NCI-H187 treated with DMSO at 0.1 percent for 48 hours (cell line): ENCODE measurements around the gene RETREG3.
"Not testable (repeated sequence)": the region's sequence is repeated elsewhere in the genome, so short reads cannot be mapped to it uniquely, and the experiment has no call there.

Experiments used
- DNase-seq: peaks from one replicate; lab custom pipeline; 2025; lab: John Stamatoyannopoulos, UW

The RETREG3 gene

GRCh38 chr17:42552736-42553135, 56.4 kb downstream of the RETREG3 start, which contains the start of gene HSD17B1:
Gene HSD17B1, plus strand, starts transcription at chr17:42552923. Its CDS starts 11 bp downstream, at chr17:42552934.
- not testable (repeated sequence) for DNase-seq

GRCh38 chr17:42548993-42549755, 60.0 kb downstream of the RETREG3 start:
- no peak for DNase-seq

- peak; percentile 35 for DNase-seq
These were observed 60.9 kb downstream of the RETREG3 start for GRCh38 chr17:42548070-42548837.

GRCh38 chr17:42547698-42548069, 61.5 kb downstream of the RETREG3 start:
- no peak for DNase-seq

- no peak for DNase-seq
These were observed 62.1 kb downstream of the RETREG3 start for GRCh38 chr17:42547001-42547461.

- not testable (repeated sequence) for DNase-seq
These were observed 63.2 kb downstream of the RETREG3 start for GRCh38 chr17:42545755-42546505.

- no peak for DNase-seq
These were observed 64.3 kb downstream of the RETREG3 start for GRCh38 chr17:42544874-42545283.

GRCh38 chr17:42543190-42544079, 65.7 kb downstream of the RETREG3 start:
- no peak for DNase-seq

- no peak for DNase-seq
These were observed 67.9 kb downstream of the RETREG3 start for GRCh38 chr17:42541041-42541833.

GRCh38 chr17:42540558-42540957, 68.6 kb downstream of the RETREG3 start:
- DNase-seq: not testable (repeated sequence)

- DNase-seq: no peak
These were observed 70.7 kb downstream of the RETREG3 start for GRCh38 chr17:42538482-42538881.

GRCh38 chr17:42537826-42538451, 71.2 kb downstream of the RETREG3 start:
- no peak for DNase-seq

- no peak for DNase-seq
These were observed 71.9 kb downstream of the RETREG3 start for GRCh38 chr17:42537156-42537805.

- DNase-seq: no peak
These were observed 72.6 kb downstream of the RETREG3 start for GRCh38 chr17:42536372-42537155.

- DNase-seq: no peak
These were observed 73.2 kb downstream of the RETREG3 start, which contains the start of gene NAGLU for GRCh38 chr17:42536048-42536371. Gene NAGLU, plus strand, starts transcription at chr17:42536241. Its CDS starts 32 bp downstream, at chr17:42536273.

- DNase-seq: no peak
These were observed 73.8 kb downstream of the RETREG3 start for GRCh38 chr17:42535155-42536047.
